Head of caudate nucleus (tissue), 42 donors: ENCODE results near the gene USP37.

Experiments used
- DNase-seq, 42 donors: peaks; one replicate each; pipeline versions ENCODE4 v3.0.0 to v3.0.0-alpha.2; 2020 to 2021; ENCODE audit warnings: mixed read lengths in 7 of 42
- intact Hi-C: fragments of 100-400 bp; cut with DNase I; formaldehyde crosslinking; loops from one replicate; pipeline ENCODE4 v1.15.0; 2022

Gene USP37, protein sequence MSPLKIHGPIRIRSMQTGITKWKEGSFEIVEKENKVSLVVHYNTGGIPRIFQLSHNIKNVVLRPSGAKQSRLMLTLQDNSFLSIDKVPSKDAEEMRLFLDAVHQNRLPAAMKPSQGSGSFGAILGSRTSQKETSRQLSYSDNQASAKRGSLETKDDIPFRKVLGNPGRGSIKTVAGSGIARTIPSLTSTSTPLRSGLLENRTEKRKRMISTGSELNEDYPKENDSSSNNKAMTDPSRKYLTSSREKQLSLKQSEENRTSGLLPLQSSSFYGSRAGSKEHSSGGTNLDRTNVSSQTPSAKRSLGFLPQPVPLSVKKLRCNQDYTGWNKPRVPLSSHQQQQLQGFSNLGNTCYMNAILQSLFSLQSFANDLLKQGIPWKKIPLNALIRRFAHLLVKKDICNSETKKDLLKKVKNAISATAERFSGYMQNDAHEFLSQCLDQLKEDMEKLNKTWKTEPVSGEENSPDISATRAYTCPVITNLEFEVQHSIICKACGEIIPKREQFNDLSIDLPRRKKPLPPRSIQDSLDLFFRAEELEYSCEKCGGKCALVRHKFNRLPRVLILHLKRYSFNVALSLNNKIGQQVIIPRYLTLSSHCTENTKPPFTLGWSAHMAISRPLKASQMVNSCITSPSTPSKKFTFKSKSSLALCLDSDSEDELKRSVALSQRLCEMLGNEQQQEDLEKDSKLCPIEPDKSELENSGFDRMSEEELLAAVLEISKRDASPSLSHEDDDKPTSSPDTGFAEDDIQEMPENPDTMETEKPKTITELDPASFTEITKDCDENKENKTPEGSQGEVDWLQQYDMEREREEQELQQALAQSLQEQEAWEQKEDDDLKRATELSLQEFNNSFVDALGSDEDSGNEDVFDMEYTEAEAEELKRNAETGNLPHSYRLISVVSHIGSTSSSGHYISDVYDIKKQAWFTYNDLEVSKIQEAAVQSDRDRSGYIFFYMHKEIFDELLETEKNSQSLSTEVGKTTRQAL

DNA sequence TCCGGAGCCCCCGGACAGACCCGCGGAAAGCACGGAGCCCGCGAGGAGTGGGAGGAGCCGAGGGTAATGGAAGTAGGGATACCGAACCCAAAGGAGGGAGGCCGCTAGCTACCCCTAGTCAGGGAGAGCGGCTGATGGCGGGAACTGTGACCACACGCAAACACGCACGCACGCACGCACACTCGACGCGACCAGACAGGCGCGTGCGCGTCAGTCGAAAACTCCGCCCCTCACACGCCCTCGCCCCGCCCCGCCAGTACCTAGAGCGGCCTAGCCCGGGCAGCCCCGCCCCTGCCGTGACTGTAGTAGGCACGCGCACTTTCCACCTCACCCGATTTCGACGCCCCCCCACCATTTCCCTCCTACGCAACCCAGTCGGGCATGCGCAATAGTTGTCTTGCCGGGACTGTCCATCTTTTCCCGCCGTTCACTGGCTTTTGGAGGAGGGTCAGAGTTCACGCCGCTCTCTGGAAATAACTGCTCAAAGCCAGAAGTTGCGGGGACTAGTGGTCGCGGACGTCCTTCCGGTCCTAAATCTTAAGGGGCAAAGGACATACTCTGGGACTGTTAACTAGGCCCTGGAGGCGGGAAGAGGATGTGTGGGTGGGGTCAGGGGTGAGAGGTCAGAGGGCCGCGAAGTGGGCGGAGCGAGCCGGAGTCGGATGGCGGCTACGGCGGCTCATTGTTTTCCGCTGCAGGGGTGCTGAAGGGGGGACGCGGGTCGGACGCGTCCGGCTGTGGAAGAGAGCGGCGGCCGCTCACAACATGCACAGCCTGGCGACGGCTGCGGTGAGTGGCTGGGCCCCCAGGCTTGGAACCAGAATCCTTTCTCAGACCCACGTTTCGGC lies at the start of gene USP37, which contains the start of gene CNOT9:
USP37 (minus strand) TSS at position 162 of the 848 bp plus-strand sequence. CDS start 9,698 bp downstream, outside the sequence.
CNOT9 (plus strand) TSS at position 650 of the 848 bp plus-strand sequence; CDS start at position 766, 116 bp downstream.
- DNase-seq = peak; percentile 97 to 100 (median 99)
- intact Hi-C loops = loop anchor here (5.0 kb wide), 1 partner anchor 166 kb away; no protein-coding TSS in a partner anchor

DNA sequence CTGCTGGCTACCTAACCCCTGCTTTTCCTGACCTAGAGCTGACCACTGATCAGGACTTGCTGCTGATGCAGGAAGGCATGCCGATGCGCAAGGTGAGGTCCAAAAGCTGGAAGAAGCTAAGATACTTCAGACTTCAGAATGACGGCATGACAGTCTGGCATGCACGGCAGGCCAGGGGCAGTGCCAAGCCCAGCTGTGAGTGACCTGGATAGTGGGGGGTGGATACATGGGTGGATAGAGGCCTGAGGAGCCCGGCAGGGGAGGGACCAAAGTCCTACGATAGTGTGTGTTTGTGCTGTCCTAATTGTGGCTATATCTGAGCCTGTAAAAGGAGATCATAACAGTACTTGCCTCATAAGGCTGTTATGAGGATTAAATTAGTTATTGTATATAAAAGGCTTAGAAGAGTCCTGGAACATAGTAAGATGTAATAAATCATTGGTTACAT lies 47.7 kb upstream of the USP37 start:
- intact Hi-C loops = no loop called here
- DNase-seq = no peak

DNA sequence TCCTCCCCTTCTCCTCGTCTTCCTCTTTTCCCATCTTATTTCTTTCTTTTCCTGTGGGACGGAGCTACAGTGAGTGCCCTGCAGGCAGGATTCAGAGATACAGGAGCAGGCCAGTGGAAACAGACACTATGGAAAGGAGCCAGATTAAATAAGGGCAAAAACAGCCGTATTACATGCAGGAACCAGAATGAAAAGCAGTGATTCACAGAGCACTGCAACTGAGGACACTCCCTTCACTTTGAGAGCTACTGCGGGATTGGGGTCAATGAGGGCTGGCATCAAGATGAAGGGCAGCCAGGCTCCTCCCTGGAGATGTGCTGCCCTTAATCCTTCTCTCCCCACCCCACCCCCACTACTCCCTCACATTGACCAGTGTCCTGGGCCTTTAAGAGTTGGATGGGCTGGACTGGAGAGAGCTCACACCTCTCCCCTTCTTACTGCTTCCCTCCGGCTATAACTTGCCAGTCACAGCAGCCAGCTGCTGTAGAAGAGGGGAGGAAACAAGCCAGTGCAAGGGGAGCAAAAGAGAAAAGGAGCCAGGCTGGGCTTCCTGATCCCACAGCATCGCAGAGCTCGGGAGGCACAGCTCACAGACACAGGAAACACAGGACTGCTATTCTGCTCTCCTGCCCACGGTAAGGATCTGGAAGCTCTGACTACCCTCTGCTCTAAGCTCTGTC lies 39.4 kb upstream of the USP37 start, which contains the start of gene PLCD4:
PLCD4 (plus strand) TSS at position 464 of the 680 bp plus-strand sequence. CDS start 7,841 bp downstream, outside the sequence.
- intact Hi-C loops = no loop called here
- peak in 2 of 42 donors; percentile 4 for DNase-seq

DNA sequence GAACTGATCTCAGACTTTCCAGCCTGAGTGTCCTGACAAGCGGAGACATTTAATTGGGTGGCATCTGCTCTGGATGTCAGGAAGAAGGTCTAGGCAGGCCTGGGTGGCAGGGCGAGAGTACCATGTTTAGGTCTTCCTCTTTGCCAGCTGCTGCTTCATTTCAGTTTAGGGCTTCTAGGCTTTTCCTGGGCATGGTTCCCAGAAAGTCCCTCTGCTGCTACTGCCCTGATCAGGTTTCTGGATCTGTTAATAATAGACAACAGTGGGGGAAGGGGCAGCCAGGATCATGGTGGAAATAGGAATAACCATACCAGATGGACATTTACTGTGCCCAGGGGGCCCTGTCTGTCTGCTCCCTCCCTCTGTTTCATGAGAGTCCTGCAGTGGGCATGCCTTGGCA lies 37.3 kb upstream of the USP37 start:
- intact Hi-C loops = no loop called here

DNA sequence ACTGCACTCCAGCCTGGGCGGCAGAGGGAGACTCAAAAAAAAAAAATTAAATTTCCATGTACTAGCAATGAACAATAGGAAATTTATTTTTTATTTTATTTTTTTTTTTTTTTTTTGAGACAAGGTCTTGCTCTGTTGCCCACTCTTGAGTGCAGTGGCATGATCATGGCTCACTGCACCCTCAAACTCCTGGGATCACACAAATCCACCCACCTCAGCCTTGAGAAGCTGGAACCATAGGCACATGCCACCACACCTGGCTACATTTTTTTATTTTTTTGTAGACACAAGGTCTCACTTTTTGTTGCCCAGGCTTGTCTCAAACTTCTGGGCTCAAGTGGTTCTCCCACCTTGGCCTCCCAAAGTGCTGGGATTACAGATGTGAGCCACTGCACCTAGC lies 17.4 kb upstream of the USP37 start:
- no peak for DNase-seq
- intact Hi-C loops = no loop called here

More for the DNA sequence above, 37.3 kb upstream of the USP37 start:
- DNase-seq = peak in 2 of 42 donors; percentile 12 to 37

- no peak for DNase-seq
- intact Hi-C loops = no loop called here
These were observed 16.1 kb upstream of the USP37 start for GRCh38 chr2:218583983-218584850.

DNA sequence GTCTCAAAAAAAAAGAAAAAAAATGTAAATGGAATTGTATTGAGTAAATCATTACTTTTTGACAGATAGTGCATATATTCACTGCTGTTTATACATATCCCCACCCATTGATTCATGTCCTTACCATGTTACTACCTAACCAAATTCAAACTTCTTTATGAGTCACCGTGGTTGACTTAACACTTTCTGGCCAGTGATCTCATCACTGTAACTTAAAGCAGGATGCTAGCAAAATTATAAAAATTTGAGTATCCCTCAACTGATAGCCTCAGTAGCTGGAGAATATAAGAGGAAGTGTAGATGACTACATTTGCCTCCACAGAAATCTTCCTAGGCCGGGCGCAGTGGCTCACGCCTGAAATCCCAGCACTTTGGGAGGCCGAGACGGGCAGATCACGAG lies 13.9 kb upstream of the USP37 start:
- intact Hi-C loops = no loop called here
- no peak for DNase-seq

GRCh38 chr2:218578272-218578877 lies 10.2 kb upstream of the USP37 start:
- DNase-seq = no peak
- intact Hi-C loops = no loop called here

DNA sequence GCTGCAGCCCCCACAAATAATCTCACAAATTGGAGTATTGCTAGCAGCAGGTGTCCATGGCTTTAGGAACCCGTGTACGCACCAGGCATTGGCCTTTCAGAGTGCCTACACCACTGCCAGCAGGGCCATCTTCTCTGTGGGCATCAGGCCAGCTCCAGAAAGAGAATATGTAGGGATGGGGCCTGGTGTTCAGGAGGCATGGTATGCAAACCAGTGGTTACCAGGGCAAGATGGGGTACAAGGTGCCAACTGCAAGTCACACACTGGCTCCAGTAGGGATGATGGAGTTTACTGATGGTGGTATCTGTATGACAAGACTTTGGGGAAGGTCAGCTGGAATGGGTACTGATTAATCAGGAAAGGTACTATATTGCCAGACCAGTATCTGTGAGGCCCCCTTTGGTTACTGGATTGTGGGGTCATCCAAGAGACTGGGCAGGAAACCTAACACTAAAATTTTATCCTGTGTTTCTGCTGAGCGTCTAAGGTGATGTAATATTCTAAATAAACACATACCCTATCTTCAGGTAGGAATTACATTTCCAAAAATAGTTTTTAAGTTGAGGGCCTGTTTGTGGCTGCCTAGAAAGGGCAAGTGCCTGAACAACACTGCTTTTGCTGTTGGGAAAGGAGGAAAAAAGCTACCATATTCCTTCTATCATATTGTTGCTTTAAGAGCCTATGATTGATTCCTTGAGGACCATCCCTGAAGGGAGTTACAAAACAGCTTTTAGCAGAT lies 9.5 kb upstream of the USP37 start:
- DNase-seq = no peak
- intact Hi-C loops = no loop called here

DNA sequence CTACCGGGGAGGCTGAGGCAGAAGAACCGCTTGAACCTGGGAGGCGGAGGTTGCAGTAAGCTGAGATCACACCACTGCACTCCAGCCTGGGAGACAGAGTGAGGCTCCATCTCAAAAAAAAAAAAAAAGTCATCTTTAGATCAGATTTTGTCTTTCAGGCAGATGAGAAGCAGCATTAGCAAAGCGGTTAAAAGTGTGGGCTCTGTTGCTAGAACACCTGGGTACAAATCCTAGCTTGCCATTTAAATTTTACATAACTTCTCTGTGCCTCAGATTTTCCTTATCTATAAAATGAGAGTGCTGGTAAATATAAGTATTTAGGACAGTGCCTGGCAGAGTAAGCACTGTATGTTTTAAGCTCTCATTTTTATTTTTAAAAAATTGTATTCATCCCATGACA lies 8.7 kb upstream of the USP37 start:
- intact Hi-C loops = no loop called here
- DNase-seq = peak in 5 of 42 donors; percentile 25 to 55 (median 25)

DNA sequence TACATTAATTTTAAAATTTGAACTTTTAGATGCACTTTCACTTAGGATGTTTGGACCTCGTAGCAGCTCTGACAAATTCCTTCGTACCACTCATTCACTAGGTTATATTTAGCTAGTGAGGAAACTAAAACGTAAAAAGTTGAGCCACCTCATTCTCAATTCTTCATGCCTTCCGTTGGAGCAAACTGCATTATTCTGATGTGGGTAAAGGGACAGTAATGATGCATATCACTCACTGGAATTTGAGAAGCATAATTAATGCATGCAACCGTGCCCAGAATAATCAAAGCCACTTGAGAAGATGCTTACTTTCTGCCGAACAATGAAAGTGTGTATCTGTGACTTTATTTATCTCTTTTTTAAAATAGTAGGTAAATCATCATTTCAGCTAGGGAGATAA lies 2.7 kb upstream of the USP37 start:
- intact Hi-C loops = no loop called here
- DNase-seq = no peak

- intact Hi-C loops = loop anchor here (5.0 kb wide), 1 partner anchor 168 kb away; no protein-coding TSS in a partner anchor
- DNase-seq = no peak
These were observed 1.7 kb upstream of the USP37 start for GRCh38 chr2:218569661-218570500.

DNA sequence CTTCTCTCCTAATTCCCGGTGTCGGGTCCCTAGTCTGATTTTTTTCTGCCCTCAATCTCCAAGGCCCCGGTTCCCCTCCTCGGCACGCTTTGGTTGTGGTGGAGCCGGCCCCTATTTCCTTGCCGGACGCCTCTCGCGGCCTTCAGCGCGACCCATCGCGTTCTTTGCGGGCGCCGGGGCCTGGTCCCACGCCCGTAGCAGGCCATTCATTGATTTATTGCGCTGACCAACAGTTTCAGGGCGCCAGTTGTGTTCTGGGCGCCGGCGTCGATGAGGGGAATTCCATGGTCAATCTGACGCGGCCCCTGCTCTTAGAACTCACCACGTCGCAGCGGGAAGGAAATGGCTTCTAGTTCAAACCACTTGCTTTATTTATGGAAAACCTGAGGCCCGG lies 884 bp upstream of the USP37 start:
- intact Hi-C loops = loop anchor here (5.0 kb wide), 1 partner anchor 167 kb away; no protein-coding TSS in a partner anchor
- DNase-seq = peak in 21 of 42 donors; percentile 8 to 60 (median 31)

DNA sequence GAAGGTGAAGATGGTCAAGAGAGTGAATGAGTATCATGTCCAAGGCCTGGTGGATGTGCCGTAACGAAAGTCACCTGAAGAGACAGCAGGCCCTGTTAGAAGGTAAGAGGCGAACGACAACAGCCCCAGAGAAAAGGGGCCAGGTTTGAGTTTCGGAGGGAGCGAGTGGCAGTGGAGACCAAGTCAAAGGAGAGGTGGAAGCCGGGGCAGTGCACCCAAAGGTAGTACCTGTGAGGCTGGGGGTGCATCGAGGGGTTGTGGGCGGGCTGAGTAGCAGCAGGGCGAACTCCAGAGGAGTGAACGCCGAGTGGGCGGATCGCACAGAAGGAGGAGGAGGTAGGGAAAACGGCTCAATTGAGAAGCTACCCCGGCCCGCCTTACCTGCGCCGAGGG lies 358 bp downstream of the USP37 start:
- intact Hi-C loops = loop anchor here (5.0 kb wide), 1 partner anchor 165 kb away; no protein-coding TSS in a partner anchor
- DNase-seq = peak in 12 of 42 donors; percentile 53 to 90 (median 74)

DNA sequence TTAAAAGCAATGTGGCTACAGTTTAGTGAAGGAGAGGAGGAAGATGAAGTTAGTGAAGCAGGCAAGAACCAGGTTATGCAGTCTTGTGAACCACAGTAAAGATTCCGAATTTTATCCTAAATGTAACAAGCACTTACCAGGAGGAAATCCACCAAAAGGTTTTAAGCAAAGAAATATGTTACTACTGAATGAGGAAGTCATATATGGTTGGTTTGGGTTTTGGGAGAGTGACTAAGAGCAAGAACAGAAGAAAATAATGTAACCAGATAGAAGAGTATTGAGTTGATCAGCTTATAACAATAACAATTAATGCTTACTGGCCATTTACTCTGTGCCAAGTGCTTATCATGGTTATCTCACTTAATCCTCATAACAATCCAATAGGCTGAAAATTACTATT lies 1.9 kb downstream of the USP37 start:
- DNase-seq = no peak
- intact Hi-C loops = loop anchor here (5.0 kb wide), 1 partner anchor 164 kb away; no protein-coding TSS in a partner anchor
